HG02763 (cell line): Measurements from ENCODE around the gene ZBTB20.

ENCODE experiments used
- ATAC-seq: cut with Tn5 transposase; IDR thresholded peaks from one replicate; pipeline ENCODE4 v1.9.1; 2021; ENCODE audit warnings: mild to moderate bottlenecking, moderate library complexity; ENCODE audit not compliant: unreplicated experiment

The ZBTB20 gene

GRCh38 chr3:114727373-114727772, 419.7 kb downstream of the ZBTB20 start:
- ATAC-seq = no peak

- ATAC-seq = no peak
These were observed 421.1 kb downstream of the ZBTB20 start for GRCh38 chr3:114725966-114726365.

- no peak for ATAC-seq
These were observed 424.6 kb downstream of the ZBTB20 start for GRCh38 chr3:114722530-114722929.

- no peak for ATAC-seq
These were observed 425.2 kb downstream of the ZBTB20 start for GRCh38 chr3:114721864-114722263.

- ATAC-seq = no peak
These were observed 425.9 kb downstream of the ZBTB20 start for GRCh38 chr3:114721209-114721608.

GRCh38 chr3:114718898-114719210, 428.2 kb downstream of the ZBTB20 start:
- ATAC-seq = no peak

GRCh38 chr3:114718071-114718897, 428.8 kb downstream of the ZBTB20 start:
- no peak for ATAC-seq

- no peak for ATAC-seq
These were observed 430.2 kb downstream of the ZBTB20 start for GRCh38 chr3:114716916-114717315.

GRCh38 chr3:114716126-114716525, 431.0 kb downstream of the ZBTB20 start:
- ATAC-seq = no peak

GRCh38 chr3:114714957-114715460, 432.1 kb downstream of the ZBTB20 start:
- ATAC-seq = no peak

GRCh38 chr3:114714237-114714636, 432.9 kb downstream of the ZBTB20 start:
- ATAC-seq = no peak

- no peak for ATAC-seq
These were observed 434.2 kb downstream of the ZBTB20 start for GRCh38 chr3:114712728-114713492.

GRCh38 chr3:114711321-114711886, 435.7 kb downstream of the ZBTB20 start:
- ATAC-seq = no peak

- no peak for ATAC-seq
These were observed 438.0 kb downstream of the ZBTB20 start for GRCh38 chr3:114709102-114709501.

- ATAC-seq = no peak
These were observed 439.7 kb downstream of the ZBTB20 start for GRCh38 chr3:114707252-114707860.

- no peak for ATAC-seq
These were observed 440.4 kb downstream of the ZBTB20 start for GRCh38 chr3:114706591-114707232.

- ATAC-seq = no peak
These were observed 446.4 kb downstream of the ZBTB20 start for GRCh38 chr3:114700637-114701234.

GRCh38 chr3:114698146-114699105, 448.7 kb downstream of the ZBTB20 start:
- ATAC-seq = no peak

GRCh38 chr3:114697401-114697800, 449.7 kb downstream of the ZBTB20 start:
- no peak for ATAC-seq
